PFSK-1 (cell line): Measurements from ENCODE around the gene IL1RN.

ENCODE experiments used
- POLR2AphosphoS5 ChIP-seq: IDR thresholded peaks from 2 replicates; pipeline ENCODE4 v1.6.1; 2012; ENCODE audit warnings: low read depth, mild to moderate bottlenecking, control low read depth, low read length, moderate library complexity
- SIN3A ChIP-seq: IDR thresholded peaks from 2 replicates; pipeline ENCODE4 v1.6.1; 2012; ENCODE audit warnings: mild to moderate bottlenecking, low read length, moderate library complexity, borderline replicate concordance; ENCODE audit not compliant: insufficient read depth
- TAF1 ChIP-seq: IDR thresholded peaks from 2 replicates; pipeline ENCODE4 v1.6.1; 2012; ENCODE audit warnings: low read length, control low read depth, borderline replicate concordance; ENCODE audit not compliant: insufficient read depth
- TF ChIP-seq, protein P1 (sequence below), 2 experiments: IDR thresholded peaks; 2 replicates each; pipeline versions ENCODE4 v1.6.1 to v1.8.0; 2011 to 2012; ENCODE audit warnings: low read depth in 2 of 2, low read length in 2 of 2, control low read depth in 1 of 2, inconsistent platforms in 1 of 2, mild to moderate bottlenecking in 1 of 2, moderate library complexity in 1 of 2; ENCODE audit not compliant: insufficient read depth in 1 of 2

DNA sequence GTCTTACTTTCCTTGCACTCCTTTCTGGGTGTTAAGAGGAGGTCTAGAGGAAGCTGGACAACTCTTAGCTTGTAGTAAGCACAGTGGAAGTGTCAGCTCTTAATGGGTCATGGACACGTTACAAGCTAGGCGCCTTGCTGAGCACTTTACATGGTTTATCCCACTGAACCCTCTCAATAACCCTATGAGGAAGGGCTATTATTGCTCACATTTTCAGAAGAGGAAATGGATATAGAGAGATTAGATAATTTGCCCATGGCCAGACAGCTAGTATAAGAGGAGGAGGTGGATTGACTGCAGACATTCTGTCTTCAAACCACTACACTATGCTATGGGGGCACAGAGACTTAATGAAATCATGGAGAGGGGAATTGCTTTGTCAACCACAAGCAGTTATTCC lies 8.3 kb upstream of the IL1RN start:
- TF ChIP-seq SIN3A (no peak), TAF1 (no peak), POLR2AphosphoS5 (no peak)
- TF ChIP-seq, protein P1, sequence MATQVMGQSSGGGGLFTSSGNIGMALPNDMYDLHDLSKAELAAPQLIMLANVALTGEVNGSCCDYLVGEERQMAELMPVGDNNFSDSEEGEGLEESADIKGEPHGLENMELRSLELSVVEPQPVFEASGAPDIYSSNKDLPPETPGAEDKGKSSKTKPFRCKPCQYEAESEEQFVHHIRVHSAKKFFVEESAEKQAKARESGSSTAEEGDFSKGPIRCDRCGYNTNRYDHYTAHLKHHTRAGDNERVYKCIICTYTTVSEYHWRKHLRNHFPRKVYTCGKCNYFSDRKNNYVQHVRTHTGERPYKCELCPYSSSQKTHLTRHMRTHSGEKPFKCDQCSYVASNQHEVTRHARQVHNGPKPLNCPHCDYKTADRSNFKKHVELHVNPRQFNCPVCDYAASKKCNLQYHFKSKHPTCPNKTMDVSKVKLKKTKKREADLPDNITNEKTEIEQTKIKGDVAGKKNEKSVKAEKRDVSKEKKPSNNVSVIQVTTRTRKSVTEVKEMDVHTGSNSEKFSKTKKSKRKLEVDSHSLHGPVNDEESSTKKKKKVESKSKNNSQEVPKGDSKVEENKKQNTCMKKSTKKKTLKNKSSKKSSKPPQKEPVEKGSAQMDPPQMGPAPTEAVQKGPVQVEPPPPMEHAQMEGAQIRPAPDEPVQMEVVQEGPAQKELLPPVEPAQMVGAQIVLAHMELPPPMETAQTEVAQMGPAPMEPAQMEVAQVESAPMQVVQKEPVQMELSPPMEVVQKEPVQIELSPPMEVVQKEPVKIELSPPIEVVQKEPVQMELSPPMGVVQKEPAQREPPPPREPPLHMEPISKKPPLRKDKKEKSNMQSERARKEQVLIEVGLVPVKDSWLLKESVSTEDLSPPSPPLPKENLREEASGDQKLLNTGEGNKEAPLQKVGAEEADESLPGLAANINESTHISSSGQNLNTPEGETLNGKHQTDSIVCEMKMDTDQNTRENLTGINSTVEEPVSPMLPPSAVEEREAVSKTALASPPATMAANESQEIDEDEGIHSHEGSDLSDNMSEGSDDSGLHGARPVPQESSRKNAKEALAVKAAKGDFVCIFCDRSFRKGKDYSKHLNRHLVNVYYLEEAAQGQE (IDR thresholded peaks at IDR 0.05; ENCODE audit: insufficient read depth in 1 of 2, low read depth in 2 of 2, low read length in 2 of 2) = no peak
